ENCODE data around the gene COL25A1. TPM values are rescaled to one million over a fixed set of nuclear protein-coding genes. Genes with fewer than 3 reads are reported as not detected.

Gene COL25A1
- total RNA-seq, 1 experiment from 2014 or later: 0.42 TPM

GRCh38 chr4:109303140-109303496 lies 660 bp upstream of the COL25A1 start:
- Histone ChIP-seq H3K9me3 (replicated peaks) (no peaks in the 10 kb centered on the region), H3K4me3 (peak overlapping the region; percentile 26), H3K4me1 (replicated peaks) (peaks cover 11% of the 10 kb centered on the region), H3K27me3 (replicated peaks) (peaks cover 62% of the 10 kb centered on the region), H3K36me3 (no peaks in the 10 kb centered on the region), H3K27ac (no peak overlapping the region)
- DNase-seq (ENCODE audit: low read depth in 1 of 2, low spot score in 2 of 2): peak in 1 of 2 experiments; percentile 11

- peaks cover 62% of the 10 kb centered on the region for H3K27me3 ChIP-seq (replicated peaks)
- H3K27ac ChIP-seq: no peak overlapping the region
- H3K4me1 ChIP-seq (replicated peaks): peaks cover 11% of the 10 kb centered on the region
- no peak for DNase-seq (ENCODE audit: low read depth in 1 of 2, low spot score in 2 of 2)
- H3K36me3 ChIP-seq: no peaks in the 10 kb centered on the region
- H3K4me3 ChIP-seq: peak overlapping the region; percentile 26
- H3K9me3 ChIP-seq (replicated peaks): no peaks in the 10 kb centered on the region
Measured at GRCh38 chr4:109301651-109302360, 652 bp downstream of the COL25A1 start.

DNA sequence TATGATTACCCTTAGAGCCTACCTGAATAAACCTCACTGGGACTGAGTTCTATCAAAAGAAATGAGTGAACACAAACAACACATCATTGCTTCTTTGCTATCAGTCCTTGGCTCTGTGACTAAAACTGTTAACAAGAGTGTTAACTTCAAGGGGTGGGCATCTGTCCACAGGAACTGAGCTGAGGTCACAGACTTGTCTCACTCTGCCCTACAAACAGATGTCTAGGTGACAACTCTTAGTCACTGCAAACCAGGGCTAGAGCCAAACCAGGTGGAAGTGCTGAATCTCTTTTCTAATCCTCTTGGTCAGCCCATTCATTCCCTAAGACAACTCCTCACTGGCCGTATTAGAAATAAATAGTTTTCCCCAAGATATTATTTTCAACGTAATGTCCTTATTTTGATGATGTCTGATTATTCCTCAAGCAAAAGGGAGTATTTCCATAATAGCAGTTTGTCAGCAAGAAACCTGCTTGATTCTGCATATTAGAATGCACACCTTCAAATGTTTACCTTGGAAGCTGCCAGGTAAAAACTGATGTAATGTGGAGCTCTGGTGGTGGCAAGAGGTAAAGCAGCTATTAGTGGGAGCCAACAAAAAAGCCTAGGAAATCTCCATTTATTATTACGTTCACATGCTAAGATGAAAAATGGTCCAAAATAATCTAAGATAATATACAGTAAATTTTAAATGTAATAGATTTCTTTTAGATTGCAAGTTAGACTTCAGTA lies 4.0 kb downstream of the COL25A1 start:
- Histone ChIP-seq H3K36me3 (no peaks in the 10 kb centered on the region), H3K27me3 (replicated peaks) (peaks cover 42% of the 10 kb centered on the region), H3K27ac (no peak overlapping the region), H3K9me3 (replicated peaks) (no peaks in the 10 kb centered on the region), H3K4me1 (replicated peaks) (peaks cover 11% of the 10 kb centered on the region), H3K4me3 (no peak overlapping the region)
- DNase-seq (ENCODE audit: low read depth in 1 of 2, low spot score in 2 of 2): no peak

DNA sequence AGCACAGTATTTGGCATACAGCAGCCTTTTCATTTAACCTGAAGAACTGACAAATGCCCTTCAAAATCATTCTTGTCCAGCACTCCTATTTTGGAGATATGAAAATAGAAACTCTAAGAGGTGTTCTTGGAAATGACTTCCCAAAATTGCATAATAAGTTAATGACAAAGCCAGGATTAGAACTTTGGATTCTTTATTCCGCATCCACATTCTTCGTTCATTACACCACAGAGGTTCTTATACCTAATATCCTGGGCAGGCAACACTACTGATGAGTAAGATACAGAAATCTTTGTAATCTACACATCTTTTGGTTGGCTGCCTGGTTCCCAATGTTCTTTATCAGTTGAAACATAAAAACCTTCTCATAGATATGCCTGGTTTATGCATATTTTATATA lies 5.9 kb downstream of the COL25A1 start:
- H3K9me3 ChIP-seq (replicated peaks): no peaks in the 10 kb centered on the region
- DNase-seq (ENCODE audit: low read depth in 1 of 2, low spot score in 2 of 2): no peak

GRCh38 chr4:109295081-109295480 lies 7.4 kb downstream of the COL25A1 start:
- Histone ChIP-seq H3K4me1 (replicated peaks) (no peaks in the 10 kb centered on the region), H3K36me3 (no peaks in the 10 kb centered on the region), H3K9me3 (replicated peaks) (no peaks in the 10 kb centered on the region), H3K4me3 (no peak overlapping the region), H3K27me3 (replicated peaks) (peaks cover 8% of the 10 kb centered on the region; the same call in 1 of the 2 replicates), H3K27ac (no peak overlapping the region)
- no peak for DNase-seq (ENCODE audit: low read depth in 1 of 2, low spot score in 2 of 2)

More for the DNA sequence above, 5.9 kb downstream of the COL25A1 start:
- H3K4me3 ChIP-seq: no peak overlapping the region
- H3K27me3 ChIP-seq (replicated peaks): peaks cover 23% of the 10 kb centered on the region
- H3K36me3 ChIP-seq: no peaks in the 10 kb centered on the region
- no peaks in the 10 kb centered on the region for H3K4me1 ChIP-seq (replicated peaks)
- no peak overlapping the region for H3K27ac ChIP-seq

- no peak overlapping the region for H3K27ac ChIP-seq
- peaks cover 7% of the 10 kb centered on the region; the same call in 1 of the 2 replicates for H3K27me3 ChIP-seq (replicated peaks)
- no peaks in the 10 kb centered on the region for H3K4me1 ChIP-seq (replicated peaks)
- H3K9me3 ChIP-seq (replicated peaks): no peaks in the 10 kb centered on the region
- no peaks in the 10 kb centered on the region for H3K36me3 ChIP-seq
- DNase-seq (ENCODE audit: low read depth in 1 of 2, low spot score in 2 of 2): no peak
- no peak overlapping the region for H3K4me3 ChIP-seq
Measured at GRCh38 chr4:109294468-109295020, 7.9 kb downstream of the COL25A1 start.

GRCh38 chr4:109294006-109294405 lies 8.5 kb downstream of the COL25A1 start:
- DNase-seq (ENCODE audit: low read depth in 1 of 2, low spot score in 2 of 2): no peak
- H3K36me3 ChIP-seq: no peaks in the 10 kb centered on the region
- no peak overlapping the region for H3K4me3 ChIP-seq
- H3K27me3 ChIP-seq (replicated peaks): peaks cover 1% of the 10 kb centered on the region; the same call in 1 of the 2 replicates
- no peaks in the 10 kb centered on the region for H3K9me3 ChIP-seq (replicated peaks)
- H3K27ac ChIP-seq: no peak overlapping the region
- no peaks in the 10 kb centered on the region for H3K4me1 ChIP-seq (replicated peaks)

DNA sequence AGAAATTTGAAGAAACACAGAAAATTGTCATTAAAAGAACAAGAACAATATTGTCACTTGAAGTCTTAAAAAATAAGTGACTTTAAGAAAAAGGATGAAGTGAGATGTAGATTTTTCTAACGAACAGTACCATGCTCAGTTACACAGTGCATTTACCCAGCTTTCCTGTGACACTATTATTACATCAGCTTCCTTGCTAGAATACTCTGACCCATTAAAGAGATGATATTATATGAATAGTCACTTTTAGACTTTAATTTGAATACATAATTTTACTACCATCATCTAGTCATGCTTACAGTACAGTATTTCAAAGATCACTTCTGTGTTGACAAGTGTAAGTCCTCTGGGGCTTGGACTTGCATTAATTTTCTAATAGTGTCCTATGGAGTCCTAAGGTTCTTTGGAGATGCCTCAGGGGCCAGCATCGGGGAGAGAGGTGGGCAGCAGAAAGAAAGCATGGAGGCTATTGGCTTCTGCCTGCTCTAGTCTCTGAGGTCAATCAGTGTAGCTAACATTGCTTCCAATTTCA lies 10.7 kb downstream of the COL25A1 start:
- no peaks in the 10 kb centered on the region; the same call in 1 of the 2 replicates for H3K27me3 ChIP-seq (replicated peaks)

GRCh38 chr4:109290918-109291317 lies 11.5 kb downstream of the COL25A1 start:
- H3K4me1 ChIP-seq (replicated peaks): no peaks in the 10 kb centered on the region
- H3K4me3 ChIP-seq: no peak overlapping the region
- DNase-seq (ENCODE audit: low read depth in 1 of 2, low spot score in 2 of 2): no peak
- H3K27me3 ChIP-seq (replicated peaks): no peaks in the 10 kb centered on the region; the same call in 1 of the 2 replicates
- H3K27ac ChIP-seq: no peak overlapping the region
- H3K36me3 ChIP-seq: no peaks in the 10 kb centered on the region
- H3K9me3 ChIP-seq (replicated peaks): no peaks in the 10 kb centered on the region

More for the DNA sequence above, 10.7 kb downstream of the COL25A1 start:
- DNase-seq (ENCODE audit: low read depth in 1 of 2, low spot score in 2 of 2): no peak
- H3K36me3 ChIP-seq: no peaks in the 10 kb centered on the region
- no peak overlapping the region for H3K4me3 ChIP-seq
- H3K4me1 ChIP-seq (replicated peaks): no peaks in the 10 kb centered on the region
- no peak overlapping the region for H3K27ac ChIP-seq
- no peaks in the 10 kb centered on the region for H3K9me3 ChIP-seq (replicated peaks)

DNA sequence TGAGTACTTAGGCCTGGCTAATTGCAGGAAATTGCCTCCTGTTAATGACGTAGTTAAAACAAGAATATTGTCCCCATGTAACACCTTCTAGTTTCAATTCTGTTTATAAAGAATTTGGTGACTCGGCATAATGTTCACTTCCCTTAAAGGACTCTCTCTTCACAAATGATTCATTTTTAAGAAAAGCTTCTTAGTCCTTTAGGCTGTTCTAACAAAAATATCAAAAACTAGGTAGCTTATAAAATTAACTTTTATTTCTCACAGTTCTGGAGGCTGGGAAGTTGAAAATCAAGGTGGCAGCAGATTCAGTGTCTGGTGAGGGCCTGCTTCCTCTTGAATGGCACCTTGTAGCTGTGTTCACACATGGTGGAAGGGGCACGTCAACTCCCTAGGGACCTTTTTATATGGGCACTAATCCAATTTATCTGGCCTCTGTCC lies 23.8 kb downstream of the COL25A1 start:
- DNase-seq (ENCODE audit: low read depth in 1 of 2, low spot score in 2 of 2): no peak
- H3K9me3 ChIP-seq (replicated peaks): no peaks in the 10 kb centered on the region
- no peak overlapping the region for H3K27ac ChIP-seq
- peaks cover 15% of the 10 kb centered on the region; the same call in 1 of the 2 replicates for H3K27me3 ChIP-seq (replicated peaks)
- no peaks in the 10 kb centered on the region for H3K36me3 ChIP-seq
- no peaks in the 10 kb centered on the region for H3K4me1 ChIP-seq (replicated peaks)
- H3K4me3 ChIP-seq: no peak overlapping the region

GRCh38 chr4:109276482-109277095 lies 25.9 kb downstream of the COL25A1 start:
- no peak overlapping the region for H3K4me3 ChIP-seq
- no peaks in the 10 kb centered on the region for H3K9me3 ChIP-seq (replicated peaks)
- no peak for DNase-seq (ENCODE audit: low read depth in 1 of 2, low spot score in 2 of 2)
- no peaks in the 10 kb centered on the region for H3K4me1 ChIP-seq (replicated peaks)
- peaks cover 9% of the 10 kb centered on the region; the same call in 1 of the 2 replicates for H3K27me3 ChIP-seq (replicated peaks)
- H3K36me3 ChIP-seq: no peaks in the 10 kb centered on the region
- no peak overlapping the region for H3K27ac ChIP-seq

DNA sequence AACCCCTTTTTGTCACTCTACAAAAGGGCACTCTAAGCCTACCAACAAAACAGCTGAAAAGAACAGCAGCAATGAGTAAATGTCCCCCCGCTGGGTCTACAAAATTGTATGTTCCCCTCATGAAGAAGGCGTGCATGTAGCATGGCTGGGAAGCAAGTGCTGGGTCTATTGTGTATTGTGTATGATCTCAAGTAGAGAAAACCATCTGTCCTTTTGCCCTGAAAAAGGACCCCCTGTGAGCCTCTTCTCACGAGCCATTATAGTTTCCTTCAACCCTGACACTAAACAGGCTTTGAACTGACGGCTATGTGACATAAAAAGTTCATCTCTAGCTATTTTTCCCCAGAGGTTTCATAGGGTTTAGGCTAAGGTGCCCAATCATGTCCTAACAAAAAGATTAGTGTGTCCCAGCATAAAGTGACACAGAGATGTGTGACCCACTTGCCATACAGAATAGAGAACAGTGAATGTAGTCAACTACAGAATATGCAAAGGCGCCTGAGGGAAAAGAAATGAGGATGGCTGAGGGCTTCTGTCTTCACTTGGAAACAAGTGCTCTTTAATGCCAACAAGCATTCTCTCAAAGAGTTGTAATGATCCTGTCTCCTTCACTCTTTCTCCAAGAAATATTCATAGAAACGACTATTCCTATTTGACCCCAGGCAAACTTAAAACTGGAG lies 27.3 kb downstream of the COL25A1 start:
- no peaks in the 10 kb centered on the region for H3K36me3 ChIP-seq
- DNase-seq (ENCODE audit: low read depth in 1 of 2, low spot score in 2 of 2): no peak
- no peaks in the 10 kb centered on the region for H3K4me1 ChIP-seq (replicated peaks)
- no peak overlapping the region for H3K27ac ChIP-seq
- no peaks in the 10 kb centered on the region for H3K9me3 ChIP-seq (replicated peaks)
- no peak overlapping the region for H3K4me3 ChIP-seq
- peaks cover 7% of the 10 kb centered on the region; the same call in 1 of the 2 replicates for H3K27me3 ChIP-seq (replicated peaks)

- H3K36me3 ChIP-seq: no peaks in the 10 kb centered on the region
- H3K4me3 ChIP-seq: no peak overlapping the region
- no peak for DNase-seq (ENCODE audit: low read depth in 1 of 2, low spot score in 2 of 2)
- no peaks in the 10 kb centered on the region for H3K9me3 ChIP-seq (replicated peaks)
- 0 out of 2 replicates have a peak, but pooled peaks cover 5% of the 10 kb centered on the region for H3K27me3 ChIP-seq (replicated peaks)
- H3K27ac ChIP-seq: no peak overlapping the region
- no peaks in the 10 kb centered on the region for H3K4me1 ChIP-seq (replicated peaks)
Measured at GRCh38 chr4:109266891-109267290, 35.6 kb downstream of the COL25A1 start.
